NCI-H524 (cell line): Measurements from ENCODE around the gene TACC2.
A peak's percentile ranks its signal among the peaks of the same experiment; 100 is the strongest.
"Not testable (repeated sequence)": the region's sequence is repeated elsewhere in the genome, so short reads cannot be mapped to it uniquely, and the experiment has no call there.

ENCODE experiments used
- DNase-seq, 2 experiments: peaks; one replicate each; lab custom pipeline; 2025; lab: John Stamatoyannopoulos, UW

TACC2 gene

GRCh38 chr10:122197611-122198222, 208.8 kb downstream of the TACC2 start:
- DNase-seq = no peak

GRCh38 chr10:122198631-122199030, 209.7 kb downstream of the TACC2 start:
- no peak for DNase-seq

- DNase-seq = no peak
Measured at GRCh38 chr10:122199070-122199469, 210.1 kb downstream of the TACC2 start.

GRCh38 chr10:122199689-122200088, 210.7 kb downstream of the TACC2 start:
- DNase-seq = no peak

- no peak for DNase-seq
Measured at GRCh38 chr10:122201401-122201800, 212.4 kb downstream of the TACC2 start.

- not testable (repeated sequence) for DNase-seq
Measured at GRCh38 chr10:122203180-122203579, 214.2 kb downstream of the TACC2 start.

GRCh38 chr10:122204691-122205489, 215.9 kb downstream of the TACC2 start:
- DNase-seq = peak in 1 of 2 experiments; percentile 0

GRCh38 chr10:122206471-122207065, 217.6 kb downstream of the TACC2 start:
- DNase-seq = no peak

- DNase-seq = no peak
Measured at GRCh38 chr10:122207163-122207562, 218.2 kb downstream of the TACC2 start.

- peak; percentile 76 to 82 for DNase-seq
Measured at GRCh38 chr10:122207596-122207995, 218.6 kb downstream of the TACC2 start.

GRCh38 chr10:122208571-122209430, 219.8 kb downstream of the TACC2 start:
- DNase-seq = no peak

GRCh38 chr10:122210481-122211265, 221.7 kb downstream of the TACC2 start:
- DNase-seq = no peak

GRCh38 chr10:122213364-122213763, 224.4 kb downstream of the TACC2 start:
- no peak for DNase-seq

- DNase-seq = peak in 1 of 2 experiments; percentile 3
Measured at GRCh38 chr10:122213766-122214165, 224.8 kb downstream of the TACC2 start.

GRCh38 chr10:122216047-122216446, 227.1 kb downstream of the TACC2 start:
- DNase-seq = no peak

- DNase-seq = no peak
Measured at GRCh38 chr10:122219340-122219739, 230.4 kb downstream of the TACC2 start.

- DNase-seq = peak in 1 of 2 experiments; percentile 0
Measured at GRCh38 chr10:122220736-122221135, 231.8 kb downstream of the TACC2 start.

- DNase-seq = no peak
Measured at GRCh38 chr10:122221958-122222357, 233.0 kb downstream of the TACC2 start.

GRCh38 chr10:122222638-122223037, 233.7 kb downstream of the TACC2 start:
- no peak for DNase-seq

GRCh38 chr10:122224159-122224558, 235.2 kb downstream of the TACC2 start:
- no peak for DNase-seq

GRCh38 chr10:122225330-122225729, 236.4 kb downstream of the TACC2 start:
- DNase-seq = no peak
